Activated B cell treated with CpG ODN at 0.5 μM for 24 hours (primary cell): Measurements from ENCODE around the gene BAIAP2L1. TPM values are rescaled to one million over a fixed set of nuclear protein-coding genes. Genes with fewer than 3 reads are reported as not detected.

ENCODE experiments used
- ATAC-seq: fragments of 200-7000 bp; cut with Tn5 transposase; one replicate; pipeline ENCODE4 v1.10.0; 2021; ENCODE audit warnings: low read depth, mild to moderate bottlenecking, moderate library complexity
- CTCF ChIA-PET: fragments of 350-600 bp; sonication (Branson Sonifier 250); formaldehyde crosslinking; loops from one replicate; lab custom pipeline; 2021; ENCODE audit warnings: antibody characterized with exemption; lab: Charles Lee
- POLR2A ChIA-PET: fragments of 350-600 bp; sonication (Branson Sonifier 250); formaldehyde crosslinking; loops from one replicate; lab custom pipeline; 2021; ENCODE audit warnings: antibody characterized with exemption; lab: Charles Lee
- DNase-seq: peaks from one replicate; pipeline ENCODE4 v3.0.0; 2022
- H3K27ac Mint-ChIP-seq: one replicate; pipeline ENCODE4 v1.8.0; 2020; ENCODE audit warnings: mixed read lengths
- H3K27me3 Mint-ChIP-seq: one replicate; pipeline ENCODE4 v1.8.0; 2021; ENCODE audit warnings: mixed read lengths
- H3K36me3 Mint-ChIP-seq: one replicate; pipeline ENCODE4 v1.8.0; 2021; ENCODE audit warnings: low read depth, mixed read lengths
- H3K4me1 Mint-ChIP-seq: one replicate; pipeline ENCODE4 v1.8.0; 2021; ENCODE audit warnings: mixed read lengths
- H3K4me3 Mint-ChIP-seq: one replicate; pipeline ENCODE4 v1.8.0; 2020; ENCODE audit warnings: mild to moderate bottlenecking, mixed read lengths
- H3K9me3 Mint-ChIP-seq: one replicate; pipeline ENCODE4 v1.8.0; 2020; ENCODE audit warnings: mixed read lengths
- CTCF ChIP-seq: fragments of 200-600 bp; IDR thresholded peaks from one replicate; pipeline ENCODE4 v1.8.0; 2022; ENCODE audit warnings: antibody characterized with exemption, mild to moderate bottlenecking
- intact Hi-C: fragments of 100-400 bp; cut with micrococcal nuclease; formaldehyde crosslinking; loops from one replicate; pipeline ENCODE4 v1.15.1; 2024
- total RNA-seq: library from RNA; stranded (reverse); gene quantifications from 2 replicates; pipeline ENCODE4 v1.2.3, GENCODE V29; 2022

Gene BAIAP2L1
- total RNA-seq, 1 donor from 2014 or later = 8.1 TPM

GRCh38 chr7:98366562-98366938 lies 34.3 kb downstream of the BAIAP2L1 start:
- Mint-ChIP-seq H3K4me3 (no peak overlapping the region), H3K27ac (no peak overlapping the region), H3K36me3 (no peaks in the 10 kb centered on the region), H3K4me1 (no peaks in the 10 kb centered on the region), H3K27me3 (no peaks in the 10 kb centered on the region), H3K9me3 (no peaks in the 10 kb centered on the region)
- ATAC-seq = no peak
- intact Hi-C loops = no loop called here
- POLR2A ChIA-PET = no interaction called here
- no peak for DNase-seq
- no peak for TF ChIP-seq CTCF
- CTCF ChIA-PET = no interaction called here

- CTCF ChIA-PET = no interaction called here
- intact Hi-C loops = no loop called here
- H3K36me3 Mint-ChIP-seq = no peaks in the 10 kb centered on the region
- no peak for TF ChIP-seq CTCF
- no peak overlapping the region for H3K27ac Mint-ChIP-seq
- ATAC-seq (no peak), DNase-seq (no peak)
- H3K9me3 Mint-ChIP-seq = no peaks in the 10 kb centered on the region
- POLR2A ChIA-PET = no interaction called here
- no peak overlapping the region for H3K4me3 Mint-ChIP-seq
- H3K4me1 Mint-ChIP-seq = no peaks in the 10 kb centered on the region
- H3K27me3 Mint-ChIP-seq = no peaks in the 10 kb centered on the region
Observed at GRCh38 chr7:98365863-98366561, 34.9 kb downstream of the BAIAP2L1 start.

GRCh38 chr7:98364220-98364619 lies 36.7 kb downstream of the BAIAP2L1 start:
- ChIA-PET CTCF (no interaction called here), POLR2A (no interaction called here)
- Mint-ChIP-seq H3K27ac (no peak overlapping the region), H3K36me3 (no peaks in the 10 kb centered on the region), H3K4me1 (no peaks in the 10 kb centered on the region), H3K4me3 (no peak overlapping the region), H3K9me3 (no peaks in the 10 kb centered on the region), H3K27me3 (no peaks in the 10 kb centered on the region)
- TF ChIP-seq CTCF = no peak
- intact Hi-C loops = no loop called here
- DNase-seq = no peak
- ATAC-seq = no peak

GRCh38 chr7:98362517-98362916 lies 38.4 kb downstream of the BAIAP2L1 start:
- ChIA-PET POLR2A (no interaction called here), CTCF (no interaction called here)
- no peak for ATAC-seq
- H3K4me3 Mint-ChIP-seq = no peak overlapping the region
- no peak for DNase-seq
- H3K27me3 Mint-ChIP-seq = no peaks in the 10 kb centered on the region
- no peaks in the 10 kb centered on the region for H3K9me3 Mint-ChIP-seq
- no peak overlapping the region for H3K27ac Mint-ChIP-seq
- TF ChIP-seq CTCF = no peak
- intact Hi-C loops = no loop called here
- no peaks in the 10 kb centered on the region for H3K36me3 Mint-ChIP-seq
- H3K4me1 Mint-ChIP-seq = no peaks in the 10 kb centered on the region

GRCh38 chr7:98360221-98361130 lies 40.4 kb downstream of the BAIAP2L1 start:
- CTCF ChIA-PET = interaction anchor here (0.8 kb wide), 1 partner anchor 41 kb away, joined by 3 read pairs; the partner anchor contains the start of gene BAIAP2L1
- intact Hi-C loops = no loop called here
- Mint-ChIP-seq H3K27me3 (no peaks in the 10 kb centered on the region), H3K36me3 (no peaks in the 10 kb centered on the region), H3K9me3 (no peaks in the 10 kb centered on the region), H3K27ac (no peak overlapping the region), H3K4me3 (no peak overlapping the region), H3K4me1 (no peaks in the 10 kb centered on the region)
- no peak for DNase-seq
- ATAC-seq = no peak
- no peak for TF ChIP-seq CTCF
- POLR2A ChIA-PET = no interaction called here
